ENCODE measurements around the gene RPS2.

Gene RPS2

GRCh38 chr16:1998852-1999801 lies 34.5 kb upstream of the RPS2 start:
- FAIRE-seq, result no peak

DNA sequence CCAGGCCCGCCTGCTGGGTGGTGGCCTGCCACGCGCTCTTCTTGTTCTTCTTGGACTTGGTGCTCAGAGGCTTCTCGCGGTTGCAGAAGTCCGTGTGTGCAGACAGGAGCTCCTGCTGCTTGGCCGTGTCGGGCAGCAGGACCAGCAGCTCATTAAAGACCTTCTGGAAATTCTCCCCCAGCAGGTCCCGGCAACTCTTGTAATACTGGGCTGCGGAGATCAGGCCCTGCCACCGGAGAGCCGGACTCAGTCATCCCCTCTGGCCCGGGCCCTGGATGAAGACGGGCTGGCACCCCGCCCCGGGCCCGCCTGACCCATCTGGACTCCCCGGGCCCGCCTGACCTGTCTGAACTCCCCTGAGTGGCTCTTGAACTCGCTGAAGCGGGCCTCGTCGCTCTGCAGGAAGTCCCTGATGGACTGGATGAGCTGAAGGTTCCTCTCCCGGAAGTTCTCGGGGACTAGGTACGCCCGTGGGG lies 33.8 kb upstream of the RPS2 start:
- FAIRE-seq, result no peak

- no peak for FAIRE-seq
Observed at GRCh38 chr16:1997494-1998359, 33.1 kb upstream of the RPS2 start.

- peak; percentile 27 for FAIRE-seq
Observed at GRCh38 chr16:1993731-1994131, 29.1 kb upstream of the RPS2 start.

DNA sequence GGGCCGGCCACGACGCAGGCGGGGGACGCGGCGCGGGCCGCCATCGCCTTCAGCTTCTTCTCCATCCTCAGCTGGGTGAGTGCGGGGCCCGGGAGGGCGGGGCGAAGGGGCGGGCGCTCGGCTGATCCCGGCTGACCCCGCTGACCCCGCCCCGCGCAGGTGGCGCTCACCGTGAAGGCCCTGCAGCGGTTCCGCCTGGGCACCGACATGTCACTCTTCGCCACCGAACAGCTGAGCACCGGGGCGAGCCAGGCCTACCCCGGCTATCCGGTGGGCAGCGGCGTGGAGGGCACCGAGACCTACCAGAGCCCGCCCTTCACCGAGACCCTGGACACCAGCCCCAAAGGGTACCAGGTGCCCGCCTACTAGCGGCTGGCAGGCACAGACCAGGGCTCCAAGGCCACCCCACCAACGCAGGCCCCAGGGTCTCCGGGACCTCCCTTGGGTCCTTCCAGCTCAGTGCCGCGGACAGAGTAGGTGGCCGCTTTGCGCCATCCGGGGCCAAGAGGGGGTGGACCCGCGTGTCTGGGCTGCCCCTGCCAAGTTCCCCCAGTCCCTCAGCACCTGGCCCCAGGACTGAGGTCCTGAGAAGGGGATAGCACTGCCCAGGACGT lies 28.2 kb upstream of the RPS2 start:
- FAIRE-seq, result no peak

- no peak for FAIRE-seq
Observed at GRCh38 chr16:1991948-1992703, 27.5 kb upstream of the RPS2 start.

DNA sequence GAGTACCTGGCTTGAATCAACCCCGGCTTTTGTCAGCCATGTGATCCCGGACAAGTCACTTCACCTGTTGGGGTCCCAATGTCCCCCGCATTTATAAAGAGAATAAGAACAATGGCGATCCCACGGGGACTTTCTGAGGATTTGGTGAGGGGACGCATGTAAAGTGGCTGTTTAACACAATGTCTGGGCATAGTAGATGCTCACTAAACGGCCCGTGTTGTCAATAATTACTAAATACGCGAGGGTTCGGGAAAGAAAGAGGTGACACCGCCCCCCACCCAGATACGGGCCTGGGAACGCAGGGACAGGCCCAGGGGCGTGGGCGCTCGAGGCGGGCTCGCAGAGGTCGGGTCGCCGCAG lies 26.9 kb upstream of the RPS2 start:
- FAIRE-seq, result no peak

- no peak for FAIRE-seq
Observed at GRCh38 chr16:1991135-1991551, 26.5 kb upstream of the RPS2 start.

DNA sequence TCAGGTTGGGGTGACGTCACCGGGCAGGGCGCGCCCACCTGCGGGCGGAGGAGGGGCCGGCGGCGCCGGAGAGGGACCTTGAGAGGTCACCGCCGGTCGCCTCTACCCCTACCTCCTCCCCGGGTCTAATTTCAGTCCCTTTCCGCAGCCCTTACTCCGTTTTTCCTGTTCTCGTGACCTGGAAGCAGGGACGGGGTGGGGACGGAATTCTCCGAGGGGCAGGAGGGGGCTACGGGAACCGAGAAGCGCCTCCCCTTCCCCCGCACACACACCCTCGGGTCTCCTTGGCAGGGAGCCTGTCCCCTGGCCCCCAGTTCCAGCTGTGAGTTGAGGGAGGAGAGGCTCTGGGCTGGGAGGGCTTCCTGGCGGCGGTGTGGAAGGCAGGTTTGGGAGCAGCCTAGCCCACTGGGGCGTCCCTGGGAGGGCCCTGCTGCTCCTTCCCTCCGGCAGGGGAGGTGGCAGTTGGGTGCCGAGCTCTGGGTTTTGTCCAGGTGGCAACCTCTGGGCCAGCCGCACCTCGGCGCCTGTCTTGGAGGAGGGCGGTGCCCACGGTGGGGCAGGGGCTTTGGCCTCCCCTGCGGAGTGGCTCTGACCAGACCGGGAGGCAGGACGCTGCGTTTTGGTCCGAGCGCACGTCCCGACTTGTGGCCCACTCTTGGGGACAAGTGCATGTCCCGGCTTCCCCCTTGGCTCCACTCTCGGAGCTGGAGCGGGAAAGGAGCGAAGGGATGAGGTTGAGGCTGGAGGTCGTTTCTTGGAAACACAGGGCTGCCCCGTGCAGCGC lies 25.9 kb upstream of the RPS2 start:
- FAIRE-seq, result no peak

- FAIRE-seq, result no peak
Observed at GRCh38 chr16:1990101-1990350, 25.4 kb upstream of the RPS2 start.

DNA sequence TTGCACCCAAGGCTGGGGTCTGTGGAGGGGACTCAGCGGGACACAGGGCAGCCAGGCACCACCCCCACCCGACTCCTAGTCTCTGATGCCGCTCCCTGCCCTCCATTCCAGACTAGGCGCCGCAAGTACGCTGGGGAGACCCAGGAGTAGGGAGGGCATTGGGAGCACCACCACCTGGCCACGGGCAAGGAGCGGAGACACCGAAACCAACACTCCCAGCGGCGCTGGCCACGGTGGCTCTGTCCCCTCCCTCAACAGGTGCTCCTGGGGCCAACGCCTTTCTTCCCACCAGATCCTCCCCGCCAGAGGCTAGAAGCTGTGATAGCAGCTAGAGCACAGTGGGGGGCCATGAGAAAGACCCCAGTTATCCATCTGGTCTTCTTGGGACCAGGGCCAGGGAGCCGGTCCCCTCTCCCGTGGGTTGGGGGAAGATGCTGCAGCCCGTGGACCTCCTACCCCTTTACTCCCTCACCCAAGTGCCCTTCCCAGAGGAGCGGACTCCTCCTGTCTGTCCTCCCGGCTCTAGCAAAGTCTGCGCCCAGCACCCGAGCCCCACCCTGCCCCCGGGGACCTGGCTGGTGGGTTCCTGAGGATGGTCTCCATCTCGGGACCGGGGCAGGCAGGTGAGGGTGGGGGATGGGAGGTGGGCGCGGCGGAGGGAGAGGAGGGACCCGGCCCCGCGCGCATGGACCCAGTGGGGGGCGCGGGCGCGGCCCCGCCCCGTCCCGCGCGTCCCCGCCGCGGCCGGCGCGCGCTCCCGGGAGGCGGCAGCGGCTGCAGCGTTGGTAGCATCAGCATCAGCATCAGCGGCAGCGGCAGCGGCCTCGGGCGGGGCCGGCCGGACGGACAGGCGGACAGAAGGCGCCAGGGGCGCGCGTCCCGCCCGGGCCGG lies 24.8 kb upstream of the RPS2 start, which contains the start of gene SYNGR3:
TSS of gene SYNGR3 (plus strand) at position 762 of the 892 bp plus-strand sequence. CDS start 133 bp downstream, outside the sequence.
- FAIRE-seq, result no peak

- no peak for FAIRE-seq
Observed at GRCh38 chr16:1987198-1987597, 22.6 kb upstream of the RPS2 start.

DNA sequence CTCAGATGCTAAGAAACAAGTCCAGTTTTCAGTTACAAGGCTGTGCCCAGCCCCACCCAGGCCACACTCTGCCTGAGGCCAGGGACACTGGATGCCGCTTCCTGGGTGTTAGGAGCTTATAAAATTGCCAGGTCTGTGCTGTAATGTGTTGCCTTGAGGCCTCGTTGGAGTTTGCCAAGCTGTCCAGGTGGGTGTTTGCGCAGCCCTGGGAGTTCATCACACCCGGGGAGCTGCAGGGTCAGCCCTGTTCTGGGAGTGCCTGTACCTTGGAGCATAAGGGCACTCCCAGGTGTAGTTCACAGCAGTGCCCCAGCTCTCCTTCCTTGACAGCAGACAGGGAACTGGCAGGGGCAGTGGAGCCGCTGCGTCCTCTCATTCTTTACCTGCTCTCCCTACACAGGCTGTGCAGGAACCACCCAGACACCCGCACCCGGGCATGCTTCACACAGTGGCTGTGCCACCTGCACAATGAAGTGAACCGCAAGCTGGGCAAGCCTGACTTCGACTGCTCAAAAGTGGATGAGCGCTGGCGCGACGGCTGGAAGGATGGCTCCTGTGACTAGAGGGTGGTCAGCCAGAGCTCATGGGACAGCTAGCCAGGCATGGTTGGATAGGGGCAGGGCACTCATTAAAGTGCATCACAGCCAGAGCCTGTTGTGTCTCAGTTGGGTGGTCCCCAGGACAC lies 21.0 kb upstream of the RPS2 start:
- FAIRE-seq, result no peak

DNA sequence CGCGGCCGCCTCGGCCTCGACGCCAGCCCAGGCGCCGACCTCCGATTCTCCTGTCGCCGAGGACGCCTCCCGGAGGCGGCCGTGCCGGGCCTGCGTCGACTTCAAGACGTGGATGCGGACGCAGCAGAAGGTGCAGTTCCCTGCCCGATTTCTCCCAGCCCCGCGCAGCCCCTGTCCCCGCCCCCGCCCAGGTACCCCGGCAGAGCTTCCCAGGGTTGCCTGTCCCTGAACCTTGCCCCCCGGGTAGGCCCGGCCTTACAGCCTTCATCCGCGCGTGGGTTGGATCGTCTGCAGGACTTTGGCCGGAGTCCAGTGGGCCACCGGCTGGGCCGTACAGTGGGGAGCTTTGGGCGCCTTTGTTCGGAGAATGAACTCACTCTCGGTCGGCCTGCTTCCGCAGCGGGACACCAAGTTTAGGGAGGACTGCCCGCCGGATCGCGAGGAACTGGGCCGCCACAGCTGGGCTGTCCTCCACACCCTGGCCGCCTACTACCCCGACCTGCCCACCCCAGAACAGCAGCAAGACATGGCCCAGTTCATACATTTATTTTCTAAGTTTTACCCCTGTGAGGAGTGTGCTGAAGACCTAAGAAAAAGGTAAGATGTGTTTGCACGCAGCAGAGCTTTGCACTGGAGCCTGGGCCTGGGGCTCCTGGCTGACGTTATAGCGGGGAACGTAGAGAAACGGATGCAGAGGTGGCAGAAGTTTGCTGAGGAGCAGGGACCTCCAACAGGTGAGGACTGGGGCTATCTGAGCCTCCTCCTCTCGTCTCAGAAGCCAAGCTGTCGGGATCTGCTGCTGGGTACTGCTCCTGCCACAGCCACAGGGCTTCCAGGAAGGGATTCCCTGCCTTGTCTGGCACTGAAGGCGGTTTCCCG lies 20.0 kb upstream of the RPS2 start:
- no peak for FAIRE-seq

- FAIRE-seq, result no peak
Observed at GRCh38 chr16:1983544-1984346, 19.1 kb upstream of the RPS2 start, which contains the start of gene GFER. Gene GFER, plus strand, starts transcription at chr16:1984193. Its CDS starts 26 bp downstream, at chr16:1984219.

GRCh38 chr16:1982991-1983543 lies 18.4 kb upstream of the RPS2 start:
- FAIRE-seq, result no peak

DNA sequence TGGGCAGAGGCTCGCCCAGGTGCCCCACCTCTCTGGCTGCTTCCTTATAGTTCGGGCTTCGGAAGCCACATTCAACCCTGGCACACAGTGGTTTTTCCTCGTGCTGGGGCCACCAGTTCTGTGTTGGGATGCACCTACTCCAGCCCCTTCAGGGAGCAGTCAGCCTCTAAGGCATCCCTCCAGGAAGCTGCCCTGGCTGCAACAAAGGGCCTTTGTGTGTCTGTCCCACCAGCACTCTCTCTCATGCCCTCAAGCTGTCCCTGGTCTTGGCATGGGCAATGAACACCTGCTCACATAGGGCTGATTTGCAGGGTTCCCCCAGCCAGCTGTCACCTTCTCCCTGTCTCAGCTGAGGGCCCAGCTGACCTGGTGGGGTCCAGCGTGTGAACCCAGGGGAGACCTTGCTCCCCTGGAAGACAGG lies 17.4 kb upstream of the RPS2 start:
- FAIRE-seq, result no peak

DNA sequence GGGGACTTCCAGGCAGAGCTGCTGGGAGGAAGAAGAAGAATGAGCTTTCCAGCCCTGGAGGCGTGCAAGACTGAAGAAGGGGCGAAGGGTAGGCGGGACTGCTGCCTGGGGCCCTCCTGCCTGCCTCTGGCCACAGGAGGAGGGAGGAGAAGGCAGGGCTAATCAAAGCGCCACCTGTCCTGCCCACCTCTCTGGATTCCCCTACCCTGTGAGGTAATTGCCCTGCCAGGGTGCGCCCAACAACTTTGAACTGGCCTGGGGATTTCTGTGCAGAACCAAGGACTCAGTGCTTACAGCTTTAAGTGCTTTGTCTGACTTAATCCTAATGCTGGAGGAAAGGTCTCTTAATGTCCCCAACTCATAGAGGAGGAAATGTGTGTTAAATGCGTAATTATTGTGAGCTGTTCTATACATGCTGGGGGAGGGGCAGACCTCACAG lies 16.8 kb upstream of the RPS2 start, which contains the start of gene NOXO1:
TSS of gene NOXO1 (minus strand) at position 72 of the 439 bp plus-strand sequence. CDS start 290 bp downstream, outside the sequence.
- no peak for FAIRE-seq
